GM23338 (cell line): Measurements from ENCODE around the gene LRRC58. TPM values are rescaled to one million over a fixed set of nuclear protein-coding genes. Genes with fewer than 3 reads are reported as not detected.

ENCODE experiments used
- ATAC-seq: fragments of 200-7000 bp; cut with Tn5 transposase; 3 replicates; pipeline ENCODE4 v1.9.1; 2020
- DNase-seq: peaks from one replicate; pipeline ENCODE4 v3.0.0-alpha.2; 2015; ENCODE audit warnings: low spot score
- H2AFZ ChIP-seq: fragments of 200-600 bp; sonication (generic); 2 replicates; pipeline ENCODE4 v1.8.0; 2016; ENCODE audit warnings: antibody characterized with exemption, mild to moderate bottlenecking, moderate library complexity
- H3F3A ChIP-seq: fragments of 200-600 bp; sonication (generic); replicated peaks from 2 replicates; pipeline ENCODE4 v1.8.0; 2017; ENCODE audit warnings: antibody characterized with exemption, mixed run types, low read depth
- H3K27ac ChIP-seq: fragments of 200-600 bp; sonication (generic); 2 replicates; pipeline ENCODE4 v1.6.1; 2016; ENCODE audit warnings: low read depth
- H3K27me3 ChIP-seq: fragments of 200-600 bp; sonication (generic); 2 replicates; pipeline ENCODE4 v1.8.0; 2016; ENCODE audit warnings: mild to moderate bottlenecking, mixed run types, moderate library complexity; ENCODE audit not compliant: insufficient read depth
- H3K36me3 ChIP-seq: fragments of 200-600 bp; sonication (generic); 2 replicates; pipeline ENCODE4 v1.8.0; 2016; ENCODE audit warnings: mild to moderate bottlenecking; ENCODE audit not compliant: insufficient read depth
- H3K4me1 ChIP-seq: fragments of 200-600 bp; sonication (generic); 2 replicates; pipeline ENCODE4 v1.8.0; 2016; ENCODE audit warnings: mild to moderate bottlenecking, moderate library complexity; ENCODE audit not compliant: insufficient read depth
- H3K4me2 ChIP-seq: fragments of 200-600 bp; sonication (generic); 2 replicates; pipeline ENCODE4 v1.7.1; 2017; ENCODE audit warnings: mixed run types
- H3K4me3 ChIP-seq: fragments of 200-600 bp; sonication (generic); 2 replicates; pipeline ENCODE4 v1.6.1; 2016; ENCODE audit warnings: mixed run types
- H3K79me2 ChIP-seq: fragments of 200-600 bp; sonication (generic); replicated peaks from 2 replicates; pipeline ENCODE4 v1.8.0; 2017; ENCODE audit warnings: mild to moderate bottlenecking; ENCODE audit not compliant: insufficient read depth
- H3K9me2 ChIP-seq: fragments of 200-600 bp; sonication (generic); 2 replicates; pipeline ENCODE4 v1.8.0; 2017; ENCODE audit not compliant: insufficient read depth
- H4K20me1 ChIP-seq: fragments of 200-600 bp; sonication (generic); replicated peaks from 2 replicates; pipeline ENCODE4 v1.8.0; 2017; ENCODE audit warnings: mild to moderate bottlenecking; ENCODE audit not compliant: insufficient read depth
- H3K27ac Mint-ChIP-seq: 2 replicates; pipeline ENCODE4 v1.8.0; 2020; ENCODE audit warnings: inconsistent platforms, mild to moderate bottlenecking, moderate library complexity, mixed read lengths
- H3K27me3 Mint-ChIP-seq: 3 replicates; pipeline ENCODE4 v1.8.0; 2022; ENCODE audit warnings: low read depth, mild to moderate bottlenecking, moderate library complexity, mixed read lengths, inconsistent platforms; ENCODE audit not compliant: insufficient read depth, poor library complexity
- H3K36me3 Mint-ChIP-seq: 3 replicates; pipeline ENCODE4 v1.8.0; 2021; ENCODE audit warnings: low read depth, mild to moderate bottlenecking, inconsistent platforms, moderate library complexity, mixed read lengths
- H3K4me1 Mint-ChIP-seq: 3 replicates; pipeline ENCODE4 v1.8.0; 2020; ENCODE audit warnings: mild to moderate bottlenecking, inconsistent platforms, mixed read lengths
- H3K4me3 Mint-ChIP-seq: 3 replicates; pipeline ENCODE4 v1.8.0; 2021; ENCODE audit warnings: moderate library complexity, mild to moderate bottlenecking, inconsistent platforms, mixed read lengths
- H3K9me3 Mint-ChIP-seq: 3 replicates; pipeline ENCODE4 v1.8.0; 2020; ENCODE audit warnings: moderate library complexity, mild to moderate bottlenecking, inconsistent platforms, mixed read lengths
- CREB1 ChIP-seq: fragments of 250-450 bp; sonication (Bioruptor Pico); IDR thresholded peaks from 2 replicates; pipeline ENCODE4 v1.5.0; 2020; ENCODE audit warnings: low read depth, mild to moderate bottlenecking, moderate library complexity
- CTCF ChIP-seq, 2 experiments: fragments of 200-600 bp in 1 of 2; sonication (generic) in 1 of 2; conservative IDR thresholded peaks; 2 replicates each; pipeline versions ENCODE4 v1.5.1 to v1.6.1; 2016 to 2017; ENCODE audit warnings: antibody characterized with exemption in 2 of 2, low read depth in 2 of 2, mild to moderate bottlenecking in 2 of 2, moderate library complexity in 1 of 2
- ETS1 ChIP-seq: IDR thresholded peaks from 2 replicates; pipeline ENCODE4 v1.6.1; 2016; ENCODE audit warnings: antibody characterized with exemption
- EZH2 ChIP-seq: fragments of 200-600 bp; sonication (generic); IDR thresholded peaks from one replicate; pipeline ENCODE4 v1.8.0; 2017; ENCODE audit warnings: antibody characterized with exemption, mild to moderate bottlenecking, low read depth; ENCODE audit not compliant: unreplicated experiment
- EZH2phosphoT487 ChIP-seq: fragments of 200-600 bp; sonication (generic); IDR thresholded peaks from one replicate; pipeline ENCODE4 v1.8.1; 2018; ENCODE audit warnings: antibody characterized with exemption; ENCODE audit not compliant: unreplicated experiment
- JUNB ChIP-seq: IDR thresholded peaks from one replicate; pipeline ENCODE4 v1.6.1; 2016; ENCODE audit warnings: antibody characterized with exemption; ENCODE audit not compliant: unreplicated experiment
- NANOG ChIP-seq: IDR thresholded peaks from 2 replicates; pipeline ENCODE4 v1.6.1; 2016; ENCODE audit warnings: antibody characterized with exemption, borderline replicate concordance
- POLR2AphosphoS5 ChIP-seq: IDR thresholded peaks from 2 replicates; pipeline ENCODE4 v1.6.1; 2016; ENCODE audit warnings: antibody characterized with exemption, low read depth
- REST ChIP-seq: IDR thresholded peaks from one replicate; pipeline ENCODE4 v1.6.1; 2018; ENCODE audit warnings: antibody characterized with exemption; ENCODE audit not compliant: unreplicated experiment
- STAT1 ChIP-seq: IDR thresholded peaks from one replicate; pipeline ENCODE4 v1.6.1; 2016; ENCODE audit warnings: antibody characterized with exemption; ENCODE audit not compliant: unreplicated experiment
- ZNF114 ChIP-seq: fragments of 250-450 bp; sonication (Bioruptor Pico); IDR thresholded peaks from 2 replicates; pipeline ENCODE4 v1.5.0; 2020; ENCODE audit warnings: mild to moderate bottlenecking, moderate library complexity
- ZNF331 ChIP-seq: fragments of 250-450 bp; sonication (Bioruptor Pico); IDR thresholded peaks from 2 replicates; pipeline ENCODE4 v1.5.0; 2020; ENCODE audit warnings: low read depth, mild to moderate bottlenecking, moderate library complexity
- ZNF462 ChIP-seq: fragments of 250-450 bp; sonication (Bioruptor Pico); IDR thresholded peaks from 2 replicates; pipeline ENCODE4 v1.5.0; 2020; ENCODE audit warnings: mild to moderate bottlenecking, moderate library complexity
- polyA plus RNA-seq: library from polyadenylated mRNA; unstranded; fragments of >200 nt; fragmentation: Nextera tagmentation; extraction: Ambion mirVana; gene quantifications from 2 replicates; pipeline ENCODE4 v1.2.1, GENCODE V29; 2016
- total RNA-seq: library from RNA; depleted of rRNA; stranded (reverse); fragments of >200 nt; shearing (Covaris generic); gene quantifications from 2 replicates; pipeline ENCODE4 v1.2.3, GENCODE V29; 2014

The LRRC58 gene
- total and polyA plus RNA-seq, 2 experiments from 2014 or later: 7.0 to 23.8 TPM

- peaks cover 4% of the 10 kb centered on the region for H3K27me3 Mint-ChIP-seq
- Histone ChIP-seq H4K20me1 (no peaks in the 10 kb centered on the region), H3K4me2 (no peak overlapping the region), H2AFZ (no peak overlapping the region), H3K27me3 (no peaks in the 10 kb centered on the region), H3K27ac (no peak overlapping the region), H3F3A (no peaks in the 10 kb centered on the region), H3K36me3 (no peaks in the 10 kb centered on the region), H3K79me2 (no peaks in the 10 kb centered on the region), H3K9me2 (0 out of 2 replicates have a peak, but pooled peaks cover 3% of the 10 kb centered on the region), H3K4me1 (no peaks in the 10 kb centered on the region), H3K4me3 (no peak overlapping the region)
- no peak for ATAC-seq
- H3K4me3 Mint-ChIP-seq: no peak overlapping the region
- TF ChIP-seq CTCF (conservative IDR thresholded peaks at IDR 0.05; ENCODE audit: low read depth in 2 of 2) (no peak), JUNB (no peak), STAT1 (no peak), POLR2AphosphoS5 (no peak), ZNF331 (no peak), ZNF114 (CRISPR knock-in tag) (no peak), REST (no peak), CREB1 (CRISPR knock-in tag) (no peak), EZH2phosphoT487 (no peak), ZNF462 (CRISPR knock-in tag) (no peak), NANOG (no peak), EZH2 (no peak), ETS1 (no peak)
- no peak for DNase-seq
- H3K27ac Mint-ChIP-seq: no peak overlapping the region
- no peaks in the 10 kb centered on the region for H3K4me1 Mint-ChIP-seq
- H3K9me3 Mint-ChIP-seq: peaks cover 17% of the 10 kb centered on the region
- H3K36me3 Mint-ChIP-seq: peaks cover 9% of the 10 kb centered on the region; the same call in 2 of the 3 replicates
Measured at GRCh38 chr3:120311863-120312794, 37.0 kb downstream of the LRRC58 start.
